Stimulated activated CD4-positive, alpha-beta T cell treated with anti-CD3 and anti-CD28 coated beads, TNF-alpha, amount 100 ng/mL, for 1 hour (primary cell): Measurements from ENCODE around the gene AUTS2.

ENCODE experiments used
- DNase-seq, 3 donors: peaks; one replicate each; pipeline ENCODE4 v3.0.0-alpha.2; 2020; ENCODE audit warnings: low read depth in 3 of 3, low spot score in 1 of 3

AUTS2 gene

GRCh38 chr7:69922026-69922803 is 323.9 kb downstream of the AUTS2 start:
- DNase-seq = no peak

DNA sequence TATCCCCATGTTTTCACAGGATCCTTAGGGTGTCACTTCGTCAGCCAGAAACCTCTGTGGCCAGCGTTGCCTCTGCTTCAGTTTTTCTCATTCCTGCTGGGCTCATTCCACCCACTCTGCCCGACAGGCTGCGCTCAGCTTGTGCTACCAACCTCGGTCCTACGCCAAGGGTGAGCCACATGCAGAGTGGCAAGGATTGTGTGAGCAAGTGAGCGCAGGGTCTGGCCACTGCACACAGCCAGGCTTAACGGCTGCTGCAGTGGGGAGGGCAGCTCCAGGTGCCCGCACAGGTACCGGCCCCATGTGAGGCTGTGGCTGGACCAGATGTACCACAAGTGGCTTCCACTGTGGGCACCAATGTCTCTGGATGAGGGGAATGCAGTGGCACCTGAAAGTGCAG is 329.2 kb downstream of the AUTS2 start:
- no peak for DNase-seq

GRCh38 chr7:69928621-69929020 is 330.3 kb downstream of the AUTS2 start:
- DNase-seq = no peak

GRCh38 chr7:69929622-69930021 is 331.3 kb downstream of the AUTS2 start:
- no peak for DNase-seq

DNA sequence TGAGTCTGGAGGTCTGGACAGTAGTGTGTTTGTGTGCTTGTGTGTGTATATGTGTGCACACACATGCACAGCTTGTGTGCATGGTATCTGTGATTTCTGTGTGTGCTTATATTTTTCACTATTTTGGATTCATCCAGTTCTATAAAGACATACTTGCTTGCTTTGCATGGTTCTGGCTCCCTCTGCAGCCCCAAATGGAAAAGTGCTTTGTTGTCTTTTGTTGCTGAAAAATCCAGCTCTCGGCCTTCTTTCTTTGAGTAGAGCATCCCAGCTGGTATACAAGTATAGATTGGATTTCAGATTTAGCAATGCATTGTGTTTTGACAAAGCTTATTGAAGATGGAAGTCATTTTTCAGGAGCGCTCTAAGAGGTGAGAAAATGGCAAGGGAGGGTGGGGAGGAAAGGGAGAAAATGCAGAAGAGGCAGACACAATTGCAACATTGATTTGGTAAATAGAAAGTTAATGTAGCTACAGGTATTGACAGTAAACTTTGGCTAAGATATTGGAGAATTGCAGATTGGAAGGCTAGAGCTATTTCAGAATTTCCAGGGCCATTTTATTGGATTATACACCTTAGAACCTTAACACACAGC is 333.9 kb downstream of the AUTS2 start:
- DNase-seq = no peak

GRCh38 chr7:69934144-69934903 is 336.0 kb downstream of the AUTS2 start:
- DNase-seq = no peak

DNA sequence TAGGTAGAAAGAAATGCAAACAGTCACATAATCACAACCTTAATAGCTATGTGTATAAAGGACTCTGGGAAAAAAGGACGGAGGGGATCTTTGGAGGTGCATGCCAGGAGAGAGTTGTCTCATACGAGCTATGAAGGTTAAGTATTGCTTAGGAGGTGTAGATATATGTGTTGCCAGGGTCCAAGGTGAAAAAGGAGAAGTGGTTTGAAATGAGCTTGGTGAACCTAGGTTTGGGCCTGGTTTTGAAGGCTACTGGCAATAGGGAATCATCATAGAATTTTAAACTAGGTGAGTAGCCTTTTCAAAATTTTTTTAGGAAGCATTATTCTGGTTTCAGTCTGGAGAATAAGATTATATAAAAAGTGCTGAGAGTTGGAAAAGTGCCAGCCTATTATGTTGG is 336.8 kb downstream of the AUTS2 start:
- DNase-seq = no peak

- DNase-seq = no peak
These were observed 338.8 kb downstream of the AUTS2 start for GRCh38 chr7:69937097-69937496.

DNA sequence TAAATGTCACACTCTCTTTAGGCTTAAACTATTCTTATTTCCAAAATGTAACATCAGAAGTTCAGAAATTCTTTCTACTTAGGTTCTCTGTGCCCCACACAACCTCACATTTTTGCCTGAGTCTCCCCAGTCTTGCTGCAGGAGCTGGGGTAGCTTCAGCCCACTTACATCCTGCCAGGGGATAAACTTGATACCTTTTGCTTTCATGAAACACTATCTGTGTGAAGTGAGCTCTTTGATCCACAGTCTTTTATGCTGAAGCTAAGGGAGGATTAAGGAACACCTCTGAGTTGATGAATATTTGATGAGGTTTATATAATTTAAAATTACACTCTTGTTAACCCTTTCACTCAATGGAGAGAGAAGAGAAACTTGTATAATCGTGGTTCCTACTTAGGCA is 341.0 kb downstream of the AUTS2 start:
- no peak for DNase-seq

- DNase-seq = no peak
These were observed 342.9 kb downstream of the AUTS2 start for GRCh38 chr7:69941077-69941651.

DNA sequence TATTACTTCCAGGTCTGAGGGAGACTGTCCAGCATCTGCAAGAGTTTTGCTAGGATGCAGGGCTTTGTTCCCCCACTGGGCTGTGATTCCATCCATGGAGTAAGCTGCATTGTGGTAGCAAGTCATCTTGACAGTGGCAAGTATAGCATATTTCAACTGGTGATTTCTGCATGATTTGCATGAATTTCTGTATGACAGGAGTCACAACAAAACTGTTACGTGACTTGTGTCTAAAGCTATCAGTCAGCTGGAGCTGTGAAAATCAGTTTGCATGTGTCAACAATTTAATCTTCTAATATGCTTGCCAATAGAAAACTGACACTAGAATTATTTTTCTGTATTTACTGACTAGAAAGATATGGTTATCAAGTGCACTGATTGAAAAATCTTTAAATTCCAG is 344.3 kb downstream of the AUTS2 start:
- no peak for DNase-seq

DNA sequence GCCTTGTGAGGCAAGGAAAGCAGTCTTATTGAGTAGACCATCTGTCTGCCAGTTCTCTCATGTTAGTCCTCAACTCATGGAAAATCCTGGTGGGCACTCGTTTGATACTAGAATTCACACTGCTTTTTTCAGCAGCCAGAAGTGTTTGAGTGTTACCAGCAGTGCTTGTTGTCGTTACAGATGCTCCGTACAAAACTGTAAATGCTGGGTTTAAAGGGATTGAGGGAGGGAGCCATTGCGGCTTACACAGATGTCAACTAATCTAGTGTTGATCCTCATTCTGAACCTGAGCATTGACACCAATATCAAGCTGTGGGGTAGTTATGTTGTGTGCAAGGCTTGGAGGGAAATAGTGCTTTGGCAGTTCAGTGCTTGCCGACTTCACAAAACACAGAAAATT is 348.6 kb downstream of the AUTS2 start:
- DNase-seq = no peak

DNA sequence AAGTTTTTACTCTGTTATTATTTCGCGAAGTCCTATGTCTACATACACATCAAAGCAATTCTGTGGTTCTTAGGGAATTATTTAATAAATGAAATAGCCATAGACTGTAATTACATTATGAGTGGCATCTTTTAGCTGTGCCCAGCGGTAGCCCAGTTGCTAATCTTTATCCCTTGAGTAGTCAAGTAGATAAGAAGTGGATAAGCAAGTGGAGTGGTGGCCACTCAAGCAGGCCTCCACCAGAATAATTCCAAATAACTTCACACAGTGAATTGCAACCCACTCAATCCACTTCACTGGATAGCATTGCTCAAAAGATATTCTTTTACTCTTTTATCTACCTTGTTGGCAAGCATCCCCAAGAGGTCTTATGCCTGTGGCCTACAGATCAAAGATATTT is 349.7 kb downstream of the AUTS2 start:
- DNase-seq = no peak

- DNase-seq = no peak
These were observed 350.8 kb downstream of the AUTS2 start for GRCh38 chr7:69949122-69949521.

- no peak for DNase-seq
These were observed 353.2 kb downstream of the AUTS2 start for GRCh38 chr7:69951458-69951857.

DNA sequence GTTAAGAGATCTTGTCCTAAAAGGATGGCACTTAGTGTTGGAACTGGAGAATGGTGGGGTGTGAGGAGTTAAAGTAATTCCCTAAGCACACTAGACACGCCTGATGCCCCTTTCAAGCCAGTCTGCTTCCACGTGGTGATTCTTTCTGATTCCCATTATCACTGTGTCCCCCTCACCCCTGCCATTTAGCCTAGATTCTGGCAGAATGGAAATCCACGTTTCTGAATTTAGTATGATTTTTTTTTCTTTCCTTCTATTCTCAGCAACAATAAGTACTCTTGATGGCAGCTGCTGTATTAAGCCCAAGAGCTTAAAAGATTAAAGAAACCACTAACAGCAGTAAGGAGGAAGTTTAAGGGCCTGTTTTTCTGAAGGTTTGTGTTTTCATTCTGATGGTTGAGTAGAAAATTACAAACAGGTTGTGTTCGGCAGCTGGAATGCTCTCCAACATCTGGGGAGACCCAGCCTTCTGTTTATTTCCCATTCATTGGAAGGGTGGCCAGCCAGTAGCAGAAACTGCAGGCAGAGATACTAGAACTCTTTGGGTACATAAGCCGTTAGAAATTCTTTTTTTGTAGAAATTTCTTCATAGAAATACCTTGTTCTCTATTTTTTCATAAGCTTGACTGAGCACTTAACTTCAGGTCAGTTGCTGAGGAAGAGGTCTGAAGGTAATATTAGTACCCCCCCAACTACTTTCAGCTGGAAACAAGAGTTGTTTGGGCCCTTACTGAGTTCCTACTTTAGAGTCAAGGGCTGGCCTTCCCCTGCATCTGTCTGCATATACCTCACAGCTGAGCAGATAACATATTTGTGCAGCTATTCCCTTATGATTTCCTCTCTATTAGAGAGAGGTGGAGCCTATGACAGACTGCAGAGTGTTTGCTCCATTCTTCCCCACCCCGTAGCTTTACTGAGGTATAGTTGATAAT is 355.1 kb downstream of the AUTS2 start:
- DNase-seq = no peak

GRCh38 chr7:69956541-69956940 is 358.3 kb downstream of the AUTS2 start:
- no peak for DNase-seq

- DNase-seq = no peak
These were observed 359.4 kb downstream of the AUTS2 start for GRCh38 chr7:69957661-69958060.

- no peak for DNase-seq
These were observed 361.7 kb downstream of the AUTS2 start for GRCh38 chr7:69959789-69960499.

GRCh38 chr7:69961436-69961835 is 363.2 kb downstream of the AUTS2 start:
- no peak for DNase-seq
